ENCODE results near the gene ELF5. TPM values are rescaled to one million over a fixed set of nuclear protein-coding genes. Genes with fewer than 3 reads are reported as not detected.

Gene ELF5
- total and polyA plus RNA-seq, 2 of the 13 experiments (the other 11 are each of a cell fraction or from before 2014, with no cell fraction given) = 0.51 to 2.6 TPM

DNA sequence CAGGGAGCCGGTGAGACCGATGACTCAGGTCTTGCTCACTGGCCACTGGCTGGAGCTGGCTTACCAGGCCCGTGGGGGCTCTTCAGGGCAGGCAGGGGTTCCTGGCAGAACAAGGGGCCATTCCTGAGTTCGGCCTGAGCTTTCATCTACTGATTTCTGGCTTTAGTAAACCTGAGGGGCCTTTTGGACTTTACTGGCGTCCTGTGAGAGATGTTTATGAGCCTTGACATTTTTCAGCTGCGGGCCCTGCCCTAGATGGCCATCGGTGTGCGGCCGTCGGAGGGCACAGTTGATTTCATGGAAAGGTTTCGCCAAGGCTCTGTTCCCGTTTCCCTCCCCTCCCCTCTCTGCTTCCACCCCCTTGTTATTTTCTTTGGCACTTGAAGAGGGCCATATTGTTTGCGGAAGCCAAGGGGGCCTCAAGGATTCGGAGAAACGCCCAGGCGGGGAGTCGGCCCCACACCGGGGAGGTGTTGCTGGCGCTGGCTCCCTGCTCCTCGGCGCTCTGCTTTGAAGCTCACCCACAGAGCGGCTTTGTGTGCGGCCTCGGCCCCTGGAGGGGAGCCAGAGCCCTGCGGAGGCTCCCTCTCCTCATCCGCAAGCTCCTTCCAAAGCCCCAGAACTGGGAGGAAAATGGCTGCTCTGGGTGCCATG, 17.7 kb downstream of the ELF5 start:
- FAIRE-seq = no peak
- Histone ChIP-seq H3K79me2 (ENCODE audit: insufficient read depth, low read length) (no peaks in the 10 kb centered on the region), H3K9me3 (ENCODE audit: low read length) (no peaks in the 10 kb centered on the region), H3K9ac (ENCODE audit: insufficient read depth, low read depth, low read length) (peak overlapping the region; percentile 57), H3K27ac (ENCODE audit: extremely low read length, insufficient read depth, low read length) (peak overlapping the region; percentile 63), H4K20me1 (ENCODE audit: insufficient read depth, low read length) (no peaks in the 10 kb centered on the region), H3K4me3 (replicated peaks in 1 of 3; ENCODE audit: insufficient read depth in 1 of 3, low read depth in 2 of 3, low read length in 3 of 3) (peak overlapping the region in 2 of 3 experiments; percentile 7 to 35; a peak in 2 of 6 replicates), H3K4me1 (ENCODE audit: insufficient read depth, low read length) (peaks cover 53% of the 10 kb centered on the region), H3K36me3 (replicated peaks in 1 of 2; ENCODE audit: control insufficient read depth in 1 of 2, insufficient read depth in 2 of 2, low read length in 2 of 2) (no peaks in the 10 kb centered on the region), H3K4me2 (ENCODE audit: low read depth, low read length) (peak overlapping the region; percentile 49), H3K27me3 (ENCODE audit: control insufficient read depth in 1 of 2, insufficient read depth in 2 of 2, low read length in 2 of 2) (no peaks in the 10 kb centered on the region), H2AFZ (ENCODE audit: low read length) (no peak overlapping the region)
- intact Hi-C loops (cut with micrococcal nuclease; ENCODE audit: unreplicated experiment) (loop anchor here (5.0 kb wide), 1 partner anchor 896 kb away; no protein-coding TSS in a partner anchor), in situ Hi-C loops (cut with HindIII; ENCODE audit: extremely low pct_ligation_motif_present, low pct_unique_long_range_greater_than_20kb) (loop anchor here (10.0 to 25.0 kb wide), 3 partner anchors 331 to 641 kb away; no protein-coding TSS in a partner anchor)
- DNase-seq (ENCODE audit: low spot score) = peak; percentile 75
- ChIA-PET POLR2A (interaction anchor here (0.7 to 1.4 kb wide), 4 partner anchors 9 to 434 kb away, joined by 3 to 6 read pairs (median 4); no protein-coding TSS in a partner anchor), CTCF (ENCODE audit: low intra/inter-chr PET ratio, low total read pairs) (no interaction called here)
- ATAC-seq = peak; percentile 83
- WGBS (ENCODE audit: low lambda C conversion rate) = 37% methylated on average over 15 of the region's 26 CpGs
- no TSS peak for BruUV-seq (replicated peaks)
- TF ChIP-seq ZNF704 (CRISPR knock-in tag; IDR thresholded peaks at IDR 0.05; ENCODE audit: borderline replicate concordance) (no peak), ZNF709 (CRISPR knock-in tag; IDR thresholded peaks at IDR 0.05) (peak; percentile 38; the same call in 1 of the 2 replicates), MAX (IDR thresholded peaks at IDR 0.05) (peak; percentile 22; the same call in 1 of the 2 replicates), NR2F2 (IDR thresholded peaks at IDR 0.05; ENCODE audit: borderline replicate concordance, low read depth) (0 out of 2 replicates have a peak, but pooled peaks have one; percentile 29), RBM39 (IDR thresholded peaks at IDR 0.05; ENCODE audit: low read depth, low read length, poor library complexity, severe bottlenecking) (peak; percentile 63), ISL2 (CRISPR knock-in tag; IDR thresholded peaks at IDR 0.05) (peak; percentile 10; the same call in 1 of the 2 replicates), ZNF562 (CRISPR knock-in tag; IDR thresholded peaks at IDR 0.05; ENCODE audit: borderline replicate concordance) (no peak), ZNF720 (CRISPR knock-in tag; IDR thresholded peaks at IDR 0.05) (no peak), ZNF335 (CRISPR knock-in tag; IDR thresholded peaks at IDR 0.05) (peak; percentile 28; the same call in 1 of the 2 replicates), EP300 (IDR thresholded peaks at IDR 0.05; ENCODE audit: low read depth in 2 of 2, low read length in 2 of 2) (0 out of 4 replicates have a peak, but pooled peaks of 1 of the 2 experiments have one; percentile 43), EP300 (CRISPR knock-in tag; IDR thresholded peaks at IDR 0.05; ENCODE audit: borderline replicate concordance) (no peak; the same call in 1 of the 2 replicates), FOSL2 (CRISPR knock-in tag; IDR thresholded peaks at IDR 0.05) (peak; percentile 82), MAZ (IDR thresholded peaks at IDR 0.05; ENCODE audit: borderline replicate concordance, low read depth, low read length) (peak; percentile 16; the same call in 1 of the 2 replicates), MAZ (CRISPR knock-in tag; IDR thresholded peaks at IDR 0.05; ENCODE audit: low read depth) (no peak), NBN (conservative IDR thresholded peaks at IDR 0.05) (no peak), CBX1 (IDR thresholded peaks at IDR 0.05; ENCODE audit: low read depth) (peak; percentile 9)
- TF ChIP-seq, protein P1, sequence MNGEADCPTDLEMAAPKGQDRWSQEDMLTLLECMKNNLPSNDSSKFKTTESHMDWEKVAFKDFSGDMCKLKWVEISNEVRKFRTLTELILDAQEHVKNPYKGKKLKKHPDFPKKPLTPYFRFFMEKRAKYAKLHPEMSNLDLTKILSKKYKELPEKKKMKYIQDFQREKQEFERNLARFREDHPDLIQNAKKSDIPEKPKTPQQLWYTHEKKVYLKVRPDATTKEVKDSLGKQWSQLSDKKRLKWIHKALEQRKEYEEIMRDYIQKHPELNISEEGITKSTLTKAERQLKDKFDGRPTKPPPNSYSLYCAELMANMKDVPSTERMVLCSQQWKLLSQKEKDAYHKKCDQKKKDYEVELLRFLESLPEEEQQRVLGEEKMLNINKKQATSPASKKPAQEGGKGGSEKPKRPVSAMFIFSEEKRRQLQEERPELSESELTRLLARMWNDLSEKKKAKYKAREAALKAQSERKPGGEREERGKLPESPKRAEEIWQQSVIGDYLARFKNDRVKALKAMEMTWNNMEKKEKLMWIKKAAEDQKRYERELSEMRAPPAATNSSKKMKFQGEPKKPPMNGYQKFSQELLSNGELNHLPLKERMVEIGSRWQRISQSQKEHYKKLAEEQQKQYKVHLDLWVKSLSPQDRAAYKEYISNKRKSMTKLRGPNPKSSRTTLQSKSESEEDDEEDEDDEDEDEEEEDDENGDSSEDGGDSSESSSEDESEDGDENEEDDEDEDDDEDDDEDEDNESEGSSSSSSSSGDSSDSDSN (CRISPR knock-in tag; IDR thresholded peaks at IDR 0.05) = peak; percentile 28; the same call in 1 of the 2 replicates

Data from HepG2 (cell line).